GM21723 (cell line): ENCODE data around the gene SNTG2.
"Not testable (repeated sequence)": the region's sequence is repeated elsewhere in the genome, so short reads cannot be mapped to it uniquely, and the experiment has no call there.

Experiments
- ATAC-seq: cut with Tn5 transposase; IDR thresholded peaks from one replicate; pipeline ENCODE4 v1.9.1; 2021; ENCODE audit warnings: mild to moderate bottlenecking, moderate library complexity; ENCODE audit not compliant: unreplicated experiment

Gene SNTG2

DNA sequence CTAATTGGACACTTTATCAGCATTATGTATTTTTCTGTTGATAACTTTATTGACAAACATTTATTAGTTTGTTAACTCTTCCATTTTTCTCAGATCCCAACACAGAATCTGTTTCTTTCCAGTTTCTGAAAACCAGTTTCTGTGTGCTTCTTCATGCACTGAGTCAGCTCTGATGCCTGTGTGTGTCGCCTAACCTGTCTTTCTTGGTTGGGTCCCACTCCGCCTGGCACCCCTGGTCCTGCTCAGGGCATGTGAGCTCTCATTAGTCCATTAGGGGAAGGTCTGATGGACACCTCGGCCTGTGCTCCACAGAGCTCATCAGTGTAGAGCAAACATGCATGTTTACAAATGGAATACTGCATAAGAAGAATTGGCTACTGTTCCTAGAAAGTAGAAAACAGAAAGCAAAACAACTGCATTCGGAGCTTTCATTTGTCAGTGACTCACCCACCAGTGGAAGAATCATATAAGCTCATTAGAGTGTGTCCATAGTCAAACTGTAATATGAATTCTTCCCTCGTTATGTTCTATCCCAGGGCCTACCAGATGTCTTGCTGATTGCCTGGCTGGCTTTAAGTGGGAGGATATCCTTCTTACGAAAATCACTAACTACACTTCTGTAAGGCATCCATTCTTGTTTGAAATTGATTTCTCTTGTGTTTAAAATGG lies 137.7 kb downstream of the SNTG2 start:
- ATAC-seq, result no peak

DNA sequence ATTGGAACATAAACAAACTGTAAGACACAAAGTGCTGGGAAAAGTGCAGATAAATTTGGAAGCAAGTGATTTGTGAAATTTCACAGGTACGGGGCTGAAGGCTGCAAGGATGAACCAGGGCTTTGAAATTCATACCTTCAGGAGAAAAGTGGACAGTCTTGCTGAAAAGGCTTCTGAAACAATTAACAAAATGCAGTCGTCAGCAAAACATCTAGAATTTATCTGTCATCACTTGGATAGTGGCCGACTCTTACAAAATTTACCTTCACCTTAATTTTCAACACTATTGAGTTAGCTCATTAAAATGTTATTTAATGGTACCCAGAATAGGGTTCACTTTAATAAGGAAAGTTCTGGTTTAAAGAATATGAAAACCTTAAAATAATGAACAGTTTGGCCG lies 138.3 kb downstream of the SNTG2 start:
- no peak for ATAC-seq

DNA sequence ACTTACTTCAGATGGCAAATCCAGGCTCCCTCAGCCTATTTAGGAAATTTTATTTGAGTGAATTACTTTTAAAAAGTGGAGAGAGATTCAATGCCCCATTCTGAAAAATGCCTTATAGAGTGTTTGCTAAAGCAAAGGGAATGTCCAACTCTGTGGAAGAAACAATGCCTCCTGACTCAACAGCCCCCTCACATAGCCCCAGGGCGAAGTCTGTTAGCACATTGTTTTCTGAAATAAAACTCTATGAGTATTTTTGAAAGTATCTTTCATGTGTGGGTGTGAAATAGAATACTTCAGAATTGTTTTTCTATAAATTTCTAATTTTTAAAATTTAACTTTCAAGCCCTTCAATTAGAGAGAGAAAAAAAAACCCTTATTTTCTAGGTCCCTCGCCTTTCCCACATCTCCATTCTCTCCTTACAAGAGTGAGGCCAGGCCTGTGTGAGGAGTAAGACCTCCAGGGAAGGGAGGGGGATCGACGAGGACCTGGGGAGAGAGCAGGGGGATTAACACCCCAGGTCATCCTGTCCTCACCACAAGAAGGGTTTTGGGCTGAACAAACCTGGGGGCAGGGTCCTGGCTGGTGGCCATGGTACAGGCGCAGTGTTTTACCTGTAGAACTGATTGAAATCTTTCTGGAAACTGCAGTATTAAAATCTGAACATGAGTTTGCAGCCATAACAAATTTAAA lies 141.4 kb downstream of the SNTG2 start:
- no peak for ATAC-seq

DNA sequence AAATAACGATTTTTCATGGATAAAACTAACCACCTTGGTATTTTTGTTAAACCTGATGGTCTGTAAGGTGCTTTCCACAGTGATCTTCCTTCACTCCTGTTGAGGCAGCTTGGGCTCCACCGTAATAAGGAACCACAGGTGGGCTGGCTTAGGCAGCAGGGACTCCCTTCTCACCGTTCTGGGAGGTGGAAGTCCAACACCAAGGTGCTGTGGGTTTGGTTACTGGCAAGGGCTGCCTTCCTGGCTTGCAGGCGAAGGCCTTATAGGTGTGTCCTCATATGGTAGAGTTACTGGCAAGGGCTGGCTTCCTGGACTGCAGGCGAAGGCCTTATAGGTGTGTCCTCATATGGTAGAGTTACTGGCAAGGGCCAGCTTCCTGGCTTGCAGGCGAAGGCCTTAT lies 143.0 kb downstream of the SNTG2 start:
- not testable (repeated sequence) for ATAC-seq

- ATAC-seq, result no peak
Observed at GRCh38 chr2:1097101-1097500, 146.5 kb downstream of the SNTG2 start.

- ATAC-seq, result no peak
Observed at GRCh38 chr2:1099418-1099817, 148.8 kb downstream of the SNTG2 start.

DNA sequence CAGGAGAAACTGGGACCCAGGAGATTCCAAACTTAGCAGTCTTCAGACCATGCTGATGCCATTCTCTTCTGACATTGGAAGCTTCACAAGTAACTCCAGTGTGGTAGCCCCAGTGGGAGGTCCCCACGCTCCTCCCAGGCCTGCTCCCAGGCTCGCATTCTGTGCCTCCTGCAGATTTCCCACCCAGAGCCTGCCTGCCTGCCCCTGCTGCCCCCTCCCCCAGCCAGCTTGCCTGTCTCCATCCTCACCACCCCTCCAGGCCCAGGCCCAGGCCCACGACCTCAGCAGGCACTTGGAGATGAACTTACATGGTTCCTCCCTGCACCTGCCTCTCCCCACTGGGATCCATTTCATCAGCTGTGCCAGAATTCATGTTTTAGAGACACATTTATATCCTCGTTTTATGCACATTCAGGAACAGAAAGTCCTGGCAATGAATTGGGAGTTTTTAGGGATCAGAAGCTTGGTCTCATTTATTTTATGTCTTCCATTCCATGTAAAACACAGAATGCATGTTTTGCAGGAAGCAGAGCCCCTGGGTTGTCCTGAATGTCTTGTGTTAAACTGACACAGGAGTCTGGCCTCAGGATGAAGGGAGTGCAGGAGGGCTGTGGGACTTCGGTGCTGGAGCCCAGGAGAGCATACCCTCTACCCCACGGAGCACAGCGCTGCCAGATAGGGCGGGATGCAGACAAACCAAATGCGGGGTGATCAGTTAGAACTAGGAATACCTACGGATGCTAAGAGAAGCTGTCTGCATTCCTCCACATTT lies 150.5 kb downstream of the SNTG2 start:
- ATAC-seq, result no peak

GRCh38 chr2:1101982-1102590 lies 151.4 kb downstream of the SNTG2 start:
- no peak for ATAC-seq

DNA sequence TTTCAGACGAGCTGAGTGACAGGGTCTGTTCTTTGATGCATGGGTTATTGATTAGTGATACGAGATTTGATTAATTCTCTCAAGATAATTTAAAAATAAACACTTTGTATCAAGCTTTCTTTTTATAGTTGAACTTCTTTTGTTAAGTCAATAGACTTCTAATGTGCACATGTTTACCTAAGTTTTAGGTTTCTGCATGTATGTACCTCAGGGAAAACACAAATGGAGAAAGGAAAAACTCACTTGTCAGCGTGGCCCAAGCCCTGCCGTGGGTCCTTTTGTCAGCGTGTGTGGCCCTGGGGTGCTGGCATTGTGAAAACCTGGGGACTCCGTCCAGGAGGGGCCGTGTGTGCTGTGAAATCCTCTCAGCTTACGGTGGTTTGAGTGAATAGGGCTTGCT lies 153.7 kb downstream of the SNTG2 start:
- ATAC-seq, result no peak

DNA sequence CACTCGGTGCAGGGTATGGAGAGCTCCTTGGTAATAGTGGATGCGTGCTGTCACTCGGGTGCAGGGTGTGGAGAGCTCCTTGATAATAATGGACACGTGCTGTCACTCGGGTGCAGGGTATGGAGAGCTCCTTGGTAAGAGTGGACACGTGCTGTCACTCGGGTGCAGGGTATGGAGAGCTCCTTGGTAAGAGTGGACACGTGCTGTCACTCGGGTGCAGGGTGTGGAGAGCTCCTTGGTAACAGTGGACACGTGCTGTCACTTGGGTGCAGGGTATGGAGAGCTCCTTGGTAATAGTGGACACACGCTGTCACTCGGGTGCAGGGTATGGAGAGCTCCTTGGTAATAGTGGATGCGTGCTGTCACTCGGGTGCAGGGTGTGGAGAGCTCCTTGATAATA lies 155.7 kb downstream of the SNTG2 start:
- not testable (repeated sequence) for ATAC-seq

GRCh38 chr2:1115843-1116539 lies 165.3 kb downstream of the SNTG2 start:
- no peak for ATAC-seq

GRCh38 chr2:1117569-1117968 lies 166.9 kb downstream of the SNTG2 start:
- ATAC-seq, result no peak

GRCh38 chr2:1125217-1125616 lies 174.6 kb downstream of the SNTG2 start:
- ATAC-seq, result no peak

DNA sequence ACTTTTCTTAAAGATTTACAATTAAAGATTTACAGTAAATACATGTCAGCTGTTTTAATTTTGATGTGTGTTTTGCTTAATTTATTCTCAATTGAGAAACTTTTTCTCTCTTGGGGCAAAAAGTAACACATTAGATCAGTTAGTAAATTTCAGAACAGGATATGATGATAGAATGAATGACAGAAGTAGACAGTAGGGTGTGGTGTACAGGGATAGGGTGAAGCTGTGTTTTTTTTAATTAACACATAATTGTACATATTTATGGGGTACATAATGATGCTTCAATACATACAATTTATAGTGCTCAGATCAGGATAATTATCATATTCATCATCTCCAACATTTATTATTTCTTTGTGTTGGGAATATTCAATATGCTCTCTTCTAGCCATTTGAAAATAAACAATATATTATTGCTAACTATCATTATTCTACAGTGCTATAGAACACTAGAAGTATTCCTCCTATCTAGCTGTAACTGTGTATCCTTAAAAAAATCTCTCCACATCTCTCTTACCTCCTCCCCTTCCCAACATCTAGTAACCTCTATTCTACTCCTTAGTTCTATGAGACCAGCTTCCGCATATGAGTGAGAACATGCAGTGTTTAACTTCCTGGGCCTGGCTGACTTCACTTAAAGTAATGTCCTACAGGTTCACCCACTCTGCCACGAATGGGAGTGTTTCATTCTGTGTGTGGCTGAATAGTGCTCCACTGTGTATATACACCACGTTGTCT lies 175.2 kb downstream of the SNTG2 start:
- no peak for ATAC-seq

GRCh38 chr2:1129982-1130381 lies 179.3 kb downstream of the SNTG2 start:
- no peak for ATAC-seq

DNA sequence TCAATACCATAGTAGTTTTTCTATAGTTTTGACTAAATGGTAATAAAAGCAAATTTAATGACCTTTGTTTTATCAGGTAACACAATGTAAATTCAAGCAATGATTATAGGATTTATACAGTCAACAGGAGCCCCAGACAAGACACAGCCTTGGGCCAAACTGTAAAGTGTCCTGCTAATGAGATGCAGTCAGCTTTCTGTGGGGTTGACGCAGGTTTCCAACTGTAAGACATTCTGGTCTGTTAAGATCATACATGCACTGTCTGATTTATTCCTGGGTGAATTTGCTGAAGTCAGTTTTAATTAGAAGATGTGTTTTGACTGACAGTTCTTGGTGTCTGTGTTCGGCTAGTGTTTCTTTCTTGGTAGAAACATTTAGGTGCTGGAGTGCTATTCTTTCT lies 180.3 kb downstream of the SNTG2 start:
- no peak for ATAC-seq

DNA sequence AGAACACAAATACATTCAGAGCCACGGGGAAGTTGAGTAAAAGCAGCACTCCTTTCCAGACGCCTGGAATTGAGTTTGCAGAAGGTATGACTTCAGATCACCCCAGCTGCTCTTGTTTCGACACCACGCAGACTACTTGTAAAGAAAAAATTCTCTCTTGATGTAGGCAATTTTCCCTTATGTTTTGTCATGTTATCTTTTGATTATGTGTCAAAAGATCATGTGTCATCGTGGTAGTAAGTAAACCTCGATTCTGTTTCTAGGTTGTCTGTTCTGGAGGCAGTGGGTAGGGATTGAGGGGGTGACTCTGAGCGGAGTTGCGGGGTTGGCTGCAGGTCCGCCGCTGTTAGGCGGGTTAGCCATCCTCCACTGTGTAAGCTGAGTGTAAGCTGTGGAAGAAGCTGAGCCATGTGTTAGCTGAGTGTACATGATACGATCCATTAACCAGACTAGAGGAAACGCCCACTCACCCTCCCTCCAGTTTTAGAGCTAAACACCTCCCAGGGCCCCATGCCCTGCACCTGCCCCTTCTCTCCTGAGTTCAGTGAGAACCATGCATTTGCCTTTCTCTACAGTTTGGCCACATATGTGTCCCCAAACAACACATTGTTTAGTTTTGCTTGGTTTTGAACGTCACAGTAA lies 181.8 kb downstream of the SNTG2 start:
- no peak for ATAC-seq

DNA sequence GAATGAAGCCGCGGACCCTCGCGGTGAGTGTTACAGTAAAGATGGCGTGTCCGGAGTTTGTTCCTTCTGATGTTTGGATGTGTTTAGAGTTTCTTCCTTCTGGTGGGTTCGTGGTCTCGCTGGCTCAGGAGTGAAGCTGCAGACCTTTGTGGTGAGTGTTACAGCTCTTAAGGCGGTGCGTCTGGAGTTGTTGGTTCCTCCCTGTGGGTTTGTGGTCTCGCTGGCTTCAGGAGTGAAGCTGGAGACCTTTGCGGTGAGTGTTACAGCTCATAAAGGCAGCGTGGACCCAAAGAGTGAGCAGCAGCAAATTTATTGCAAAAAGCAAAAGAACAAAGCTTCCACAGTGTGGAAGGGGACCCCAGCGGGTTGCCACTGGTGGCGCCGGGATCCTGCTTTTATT lies 183.2 kb downstream of the SNTG2 start:
- ATAC-seq, result not testable (repeated sequence)

DNA sequence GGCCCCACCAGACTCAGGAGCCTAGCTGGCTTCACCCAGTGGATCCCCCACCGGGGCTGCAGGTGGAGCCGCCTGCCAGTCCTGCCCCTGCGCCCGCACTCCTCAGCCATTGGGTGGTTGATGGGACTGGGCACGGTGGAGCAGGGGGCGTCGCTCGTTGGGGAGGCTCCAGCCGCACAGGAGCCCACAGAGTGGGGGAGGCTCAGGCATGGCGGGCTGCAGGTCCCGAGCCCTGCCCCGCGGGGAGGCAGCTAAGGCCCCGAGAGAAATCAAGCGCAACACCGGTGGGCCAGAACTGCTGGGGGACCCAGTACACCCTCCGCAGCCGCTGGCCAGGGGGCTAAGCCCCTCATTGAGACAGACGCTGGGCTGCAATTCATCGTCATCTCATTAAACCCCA lies 184.0 kb downstream of the SNTG2 start:
- ATAC-seq, result no peak

DNA sequence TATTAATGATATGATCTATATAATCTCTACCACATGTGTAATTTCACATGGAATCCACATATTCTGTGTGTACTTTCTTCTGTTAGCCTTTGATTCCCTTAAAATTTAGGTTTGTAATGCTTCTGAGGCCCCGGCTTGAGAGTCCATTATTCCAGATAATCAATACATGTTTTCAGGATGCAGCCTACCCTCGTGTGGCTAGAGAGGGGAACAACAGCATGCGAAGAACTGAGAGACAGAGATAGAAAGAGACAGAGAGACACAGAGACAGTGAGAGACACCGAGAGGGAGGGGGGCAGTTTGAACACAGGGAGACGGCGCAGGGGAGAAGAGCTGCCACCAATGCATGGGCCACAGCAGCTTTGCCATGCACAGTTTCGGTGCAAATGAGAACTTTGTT lies 185.4 kb downstream of the SNTG2 start:
- no peak for ATAC-seq
